ENCODE results near the gene AMPD3.

AMPD3 gene

GRCh38 chr11:10522921-10523320 lies 67.9 kb downstream of the AMPD3 start:
- Histone ChIP-seq H3K4me3 (ENCODE audit: severe bottlenecking) (no peak overlapping the region), H3K27me3 (ENCODE audit: insufficient read depth, poor library complexity, severe bottlenecking) (no peaks in the 10 kb centered on the region), H3K36me3 (ENCODE audit: low read depth) (peaks cover 81% of the 10 kb centered on the region), H3K27ac (ENCODE audit: poor library complexity, severe bottlenecking) (no peak overlapping the region), H3K4me1 (ENCODE audit: insufficient read depth, poor library complexity, severe bottlenecking) (peaks cover 30% of the 10 kb centered on the region), H3K9me3 (ENCODE audit: severe bottlenecking) (no peaks in the 10 kb centered on the region)
- ATAC-seq (ENCODE audit: low read depth) (no peak), DNase-seq (ENCODE audit: low spot score) (no peak)
- TF ChIP-seq CTCF (IDR thresholded peaks at IDR 0.05; ENCODE audit: poor library complexity, severe bottlenecking), result no peak

DNA sequence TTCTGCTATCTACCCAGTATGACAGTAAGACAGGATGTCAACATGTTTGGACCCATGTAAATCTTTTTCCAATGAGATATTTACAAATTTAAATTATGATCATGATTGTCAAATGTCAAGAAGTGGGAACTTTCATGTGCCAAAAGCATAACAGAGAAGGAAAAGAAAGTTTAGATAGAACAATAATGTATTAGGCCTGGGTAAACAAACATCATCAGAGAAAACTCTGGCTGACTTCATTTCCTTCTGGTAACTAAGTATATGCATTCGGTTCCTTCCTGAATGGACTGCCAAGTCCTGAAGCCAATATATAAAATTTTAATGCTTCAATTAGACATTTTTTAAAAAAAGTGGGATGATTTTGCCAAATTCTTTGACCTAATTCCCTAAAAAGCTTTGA lies 69.4 kb downstream of the AMPD3 start:
- H3K4me3 ChIP-seq (ENCODE audit: severe bottlenecking), result no peak overlapping the region
- peaks cover 84% of the 10 kb centered on the region for H3K36me3 ChIP-seq (ENCODE audit: low read depth)
- H3K27ac ChIP-seq (ENCODE audit: poor library complexity, severe bottlenecking), result no peak overlapping the region
- peaks cover 14% of the 10 kb centered on the region for H3K4me1 ChIP-seq (ENCODE audit: insufficient read depth, poor library complexity, severe bottlenecking)
- H3K9me3 ChIP-seq (ENCODE audit: severe bottlenecking), result no peaks in the 10 kb centered on the region
- DNase-seq (ENCODE audit: low spot score), result no peak
- no peaks in the 10 kb centered on the region for H3K27me3 ChIP-seq (ENCODE audit: insufficient read depth, poor library complexity, severe bottlenecking)
- no peak for TF ChIP-seq CTCF (IDR thresholded peaks at IDR 0.05; ENCODE audit: poor library complexity, severe bottlenecking)
- ATAC-seq (ENCODE audit: low read depth), result no peak

- Histone ChIP-seq H3K4me3 (ENCODE audit: severe bottlenecking) (no peak overlapping the region), H3K4me1 (ENCODE audit: insufficient read depth, poor library complexity, severe bottlenecking) (peaks cover 14% of the 10 kb centered on the region), H3K36me3 (ENCODE audit: low read depth) (peaks cover 76% of the 10 kb centered on the region), H3K27ac (ENCODE audit: poor library complexity, severe bottlenecking) (peak overlapping the region; percentile 64), H3K27me3 (ENCODE audit: insufficient read depth, poor library complexity, severe bottlenecking) (no peaks in the 10 kb centered on the region), H3K9me3 (ENCODE audit: severe bottlenecking) (no peaks in the 10 kb centered on the region)
- DNase-seq (ENCODE audit: low spot score), result no peak
- no peak for TF ChIP-seq CTCF (IDR thresholded peaks at IDR 0.05; ENCODE audit: poor library complexity, severe bottlenecking)
- ATAC-seq (ENCODE audit: low read depth), result peak; percentile 98
Observed at GRCh38 chr11:10526974-10527918, 72.2 kb downstream of the AMPD3 start.

DNA sequence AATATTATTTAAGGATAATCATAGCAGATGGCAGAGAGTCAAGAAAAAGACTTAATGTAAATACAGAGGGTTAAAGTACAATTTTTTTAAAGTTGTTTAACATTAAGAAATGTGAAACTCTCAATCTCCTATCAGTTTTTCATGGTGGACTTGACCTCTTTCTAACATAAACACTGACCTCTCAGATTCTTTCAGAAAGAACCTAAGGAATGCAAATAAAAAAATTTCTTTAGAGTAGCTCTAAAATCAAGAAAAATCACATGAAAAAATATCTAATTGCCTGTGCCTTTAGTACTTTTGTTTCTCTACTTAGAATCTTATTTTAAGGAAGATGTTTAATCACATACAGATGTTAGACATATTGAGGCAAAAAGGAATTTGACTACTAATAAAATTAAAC lies 73.1 kb downstream of the AMPD3 start:
- no peak for TF ChIP-seq CTCF (IDR thresholded peaks at IDR 0.05; ENCODE audit: poor library complexity, severe bottlenecking)
- H3K4me1 ChIP-seq (ENCODE audit: insufficient read depth, poor library complexity, severe bottlenecking), result peaks cover 14% of the 10 kb centered on the region
- peaks cover 76% of the 10 kb centered on the region for H3K36me3 ChIP-seq (ENCODE audit: low read depth)
- ATAC-seq (ENCODE audit: low read depth) (no peak), DNase-seq (ENCODE audit: low spot score) (no peak)
- H3K4me3 ChIP-seq (ENCODE audit: severe bottlenecking), result no peak overlapping the region
- H3K27ac ChIP-seq (ENCODE audit: poor library complexity, severe bottlenecking), result peak overlapping the region; percentile 64
- H3K9me3 ChIP-seq (ENCODE audit: severe bottlenecking), result no peaks in the 10 kb centered on the region
- no peaks in the 10 kb centered on the region for H3K27me3 ChIP-seq (ENCODE audit: insufficient read depth, poor library complexity, severe bottlenecking)

DNA sequence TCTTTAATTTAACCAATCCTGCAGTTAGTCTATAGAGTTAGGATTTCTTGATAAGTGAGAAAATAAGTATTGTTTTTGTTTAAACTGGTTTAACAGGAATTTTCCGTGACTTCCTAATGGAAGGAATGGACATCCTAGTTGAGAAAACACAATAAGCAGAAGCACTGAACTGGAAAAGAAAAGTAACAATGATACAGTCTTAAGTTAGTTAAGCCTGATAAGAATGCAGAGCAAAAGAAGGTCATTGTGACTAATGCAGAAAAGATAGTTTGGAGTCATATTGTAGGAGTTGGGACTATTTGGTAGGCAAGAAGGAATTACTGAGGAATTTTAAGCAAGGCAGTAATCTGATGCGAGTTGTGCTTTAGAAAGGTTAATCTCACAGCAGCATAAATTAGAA lies 74.2 kb downstream of the AMPD3 start:
- Histone ChIP-seq H3K4me3 (ENCODE audit: severe bottlenecking) (no peak overlapping the region), H3K9me3 (ENCODE audit: severe bottlenecking) (no peaks in the 10 kb centered on the region), H3K4me1 (ENCODE audit: insufficient read depth, poor library complexity, severe bottlenecking) (peaks cover 14% of the 10 kb centered on the region), H3K27ac (ENCODE audit: poor library complexity, severe bottlenecking) (no peak overlapping the region), H3K27me3 (ENCODE audit: insufficient read depth, poor library complexity, severe bottlenecking) (no peaks in the 10 kb centered on the region), H3K36me3 (ENCODE audit: low read depth) (peaks cover 75% of the 10 kb centered on the region)
- no peak for DNase-seq (ENCODE audit: low spot score)
- ATAC-seq (ENCODE audit: low read depth), result no peak
- no peak for TF ChIP-seq CTCF (IDR thresholded peaks at IDR 0.05; ENCODE audit: poor library complexity, severe bottlenecking)

Measured in RWPE2 (cell line).